HEK293 (cell line): ENCODE results near the gene SPOCK1.

Source experiments
- CTCF ChIA-PET: fragments of 350-600 bp; formaldehyde crosslinking; extraction: SDS; loops from one replicate; lab custom pipeline; 2021; ENCODE audit warnings: antibody characterized with exemption; lab: Yijun Ruan, JAX
- POLR2A ChIA-PET: fragments of 300-600 bp; formaldehyde crosslinking; extraction: SDS; loops from one replicate; lab custom pipeline; 2020; ENCODE audit warnings: antibody characterized with exemption, inconsistent platforms; lab: Yijun Ruan, JAX
- H3K27ac ChIP-seq: fragments of 200-500 bp; sonication (Bioruptor generic); 2 replicates; pipeline ENCODE4 v1.5.1; 2014; ENCODE audit warnings: low read depth, low read length, control low read depth, inconsistent platforms; ENCODE audit errors: extremely low read depth
- H3K36me3 ChIP-seq, 2 experiments: fragments of 200-500 bp in 1 of 2; sonication (Bioruptor generic) in 1 of 2; 1 replicate in 1 of 2; 2 replicates in 1 of 2; pipeline ENCODE4 v1.5.1; 2014 to 2017; ENCODE audit warnings: inconsistent platforms in 2 of 2, low read length in 2 of 2; ENCODE audit not compliant: control insufficient read depth in 2 of 2, insufficient read depth in 1 of 2
- H3K4me1 ChIP-seq: fragments of 200-500 bp; sonication (Bioruptor generic); 2 replicates; pipeline ENCODE4 v1.5.1; 2014; ENCODE audit warnings: mild to moderate bottlenecking, low read length, inconsistent platforms; ENCODE audit not compliant: control insufficient read depth, insufficient read depth
- H3K4me3 ChIP-seq: 2 replicates; pipeline ENCODE4 v1.5.1; 2011; ENCODE audit warnings: low read depth, mild to moderate bottlenecking, control low read depth, low read length, moderate library complexity
- H3K9me3 ChIP-seq: fragments of 200-500 bp; sonication (Bioruptor generic); 2 replicates; pipeline ENCODE4 v1.5.1; 2014; ENCODE audit warnings: low read depth, low read length, inconsistent platforms; ENCODE audit not compliant: control insufficient read depth, insufficient read depth
- BCL11A ChIP-seq: fragments of 450-650 bp; formaldehyde crosslinking; IDR thresholded peaks from 2 replicates; pipeline ENCODE4 v1.5.1; 2016; ENCODE audit warnings: low read depth, missing biosample characterization, missing genetic modification characterization
- KLF10 ChIP-seq: fragments of 450-650 bp; IDR thresholded peaks from 2 replicates; pipeline ENCODE4 v1.5.1; 2018; ENCODE audit warnings: missing biosample characterization, mild to moderate bottlenecking, missing genetic modification characterization
- PATZ1 ChIP-seq: fragments of 450-650 bp; formaldehyde crosslinking; IDR thresholded peaks from 2 replicates; pipeline ENCODE4 v1.5.1; 2016; ENCODE audit warnings: missing biosample characterization, missing genetic modification characterization
- TRIM28 ChIP-seq: IDR thresholded peaks from 2 replicates; pipeline ENCODE4 v1.6.1; 2011; ENCODE audit warnings: low read length, control low read depth, borderline replicate concordance
- ZBTB26 ChIP-seq: fragments of 450-650 bp; formaldehyde crosslinking; optimal IDR thresholded peaks from 2 replicates; pipeline ENCODE3; 2016; ENCODE audit warnings: missing biosample characterization, mild to moderate bottlenecking, missing genetic modification characterization
- ZFP3 ChIP-seq: fragments of 450-650 bp; formaldehyde crosslinking; IDR thresholded peaks from 2 replicates; pipeline ENCODE4 v1.5.1; 2016; ENCODE audit warnings: low read depth, missing biosample characterization, missing genetic modification characterization
- ZNF10 ChIP-seq: fragments of 450-650 bp; formaldehyde crosslinking; IDR thresholded peaks from 2 replicates; pipeline ENCODE4 v1.5.1; 2017; ENCODE audit warnings: missing biosample characterization, missing genetic modification characterization
- ZNF133 ChIP-seq: fragments of 450-650 bp; formaldehyde crosslinking; IDR thresholded peaks from 2 replicates; pipeline ENCODE4 v1.5.1; 2016; ENCODE audit warnings: missing biosample characterization, missing genetic modification characterization
- ZNF16 ChIP-seq: fragments of 450-650 bp; formaldehyde crosslinking; IDR thresholded peaks from 2 replicates; pipeline ENCODE4 v1.5.1; 2016; ENCODE audit warnings: low read depth, missing biosample characterization, missing genetic modification characterization
- ZNF423 ChIP-seq: fragments of 450-650 bp; formaldehyde crosslinking; IDR thresholded peaks from 2 replicates; pipeline ENCODE4 v1.5.1; 2016; ENCODE audit warnings: missing biosample characterization, missing genetic modification characterization
- ZNF544 ChIP-seq: fragments of 450-650 bp; formaldehyde crosslinking; IDR thresholded peaks from 2 replicates; pipeline ENCODE4 v1.5.0; 2017; ENCODE audit warnings: missing biosample characterization, missing genetic modification characterization
- ZNF555 ChIP-seq: fragments of 450-650 bp; formaldehyde crosslinking; conservative IDR thresholded peaks from 2 replicates; pipeline ENCODE4 v1.5.1; 2017; ENCODE audit warnings: missing biosample characterization, mild to moderate bottlenecking, missing genetic modification characterization, inconsistent platforms
- ZNF558 ChIP-seq: fragments of 450-650 bp; formaldehyde crosslinking; IDR thresholded peaks from 2 replicates; pipeline ENCODE4 v1.5.1; 2016; ENCODE audit warnings: missing biosample characterization, missing genetic modification characterization
- ZNF560 ChIP-seq: fragments of 450-650 bp; formaldehyde crosslinking; IDR thresholded peaks from 2 replicates; pipeline ENCODE4 v1.5.1; 2017; ENCODE audit warnings: missing biosample characterization, missing genetic modification characterization, borderline replicate concordance
- ZNF664 ChIP-seq: fragments of 450-650 bp; formaldehyde crosslinking; IDR thresholded peaks from 2 replicates; pipeline ENCODE4 v1.5.1; 2016; ENCODE audit warnings: missing biosample characterization, missing genetic modification characterization
- ZSCAN16 ChIP-seq: fragments of 450-650 bp; formaldehyde crosslinking; IDR thresholded peaks from 2 replicates; pipeline ENCODE4 v1.5.1; 2016; ENCODE audit warnings: missing biosample characterization, missing genetic modification characterization
- TF ChIP-seq, protein P1 (sequence below): fragments of 450-650 bp; formaldehyde crosslinking; IDR thresholded peaks from 2 replicates; pipeline ENCODE4 v1.5.1; 2017; ENCODE audit warnings: missing biosample characterization, missing genetic modification characterization
- TF ChIP-seq, protein P2 (sequence below): fragments of 450-650 bp; formaldehyde crosslinking; conservative IDR thresholded peaks from 2 replicates; pipeline ENCODE4 v1.5.1; 2016; ENCODE audit warnings: low read depth, missing biosample characterization, missing genetic modification characterization
- TF ChIP-seq, protein P3 (sequence below): fragments of 450-650 bp; formaldehyde crosslinking; IDR thresholded peaks from 2 replicates; pipeline ENCODE4 v1.5.1; 2016; ENCODE audit warnings: missing biosample characterization, missing genetic modification characterization

The SPOCK1 gene

GRCh38 chr5:137392261-137392660 is 106.9 kb downstream of the SPOCK1 start:
- Histone ChIP-seq H3K4me3 (no peak overlapping the region), H3K4me1 (no peaks in the 10 kb centered on the region), H3K9me3 (no peaks in the 10 kb centered on the region), H3K36me3 (no peaks in the 10 kb centered on the region), H3K27ac (no peak overlapping the region)
- ChIA-PET POLR2A (no interaction called here), CTCF (interaction anchor here (0.6 to 1.8 kb wide), 3 partner anchors 9 to 151 kb away, joined by 3 to 4 read pairs (median 4); no protein-coding TSS in a partner anchor)
- TF ChIP-seq, protein P1, sequence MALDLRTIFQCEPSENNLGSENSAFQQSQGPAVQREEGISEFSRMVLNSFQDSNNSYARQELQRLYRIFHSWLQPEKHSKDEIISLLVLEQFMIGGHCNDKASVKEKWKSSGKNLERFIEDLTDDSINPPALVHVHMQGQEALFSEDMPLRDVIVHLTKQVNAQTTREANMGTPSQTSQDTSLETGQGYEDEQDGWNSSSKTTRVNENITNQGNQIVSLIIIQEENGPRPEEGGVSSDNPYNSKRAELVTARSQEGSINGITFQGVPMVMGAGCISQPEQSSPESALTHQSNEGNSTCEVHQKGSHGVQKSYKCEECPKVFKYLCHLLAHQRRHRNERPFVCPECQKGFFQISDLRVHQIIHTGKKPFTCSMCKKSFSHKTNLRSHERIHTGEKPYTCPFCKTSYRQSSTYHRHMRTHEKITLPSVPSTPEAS: no peak
- no peak for TF ChIP-seq ZNF544 (tag by site-specific recombination)
- no peak for TF ChIP-seq ZNF133 (tag by site-specific recombination)
- no peak for TF ChIP-seq KLF10 (tag by site-specific recombination)
- no peak for TF ChIP-seq BCL11A (tag by site-specific recombination)
- no peak for TF ChIP-seq ZNF423
- TF ChIP-seq ZNF10 (tag by site-specific recombination): no peak
- TF ChIP-seq ZBTB26 (tag by site-specific recombination): no peak
- TF ChIP-seq ZFP3: no peak
- no peak for TF ChIP-seq ZNF560
- TF ChIP-seq, protein P2, sequence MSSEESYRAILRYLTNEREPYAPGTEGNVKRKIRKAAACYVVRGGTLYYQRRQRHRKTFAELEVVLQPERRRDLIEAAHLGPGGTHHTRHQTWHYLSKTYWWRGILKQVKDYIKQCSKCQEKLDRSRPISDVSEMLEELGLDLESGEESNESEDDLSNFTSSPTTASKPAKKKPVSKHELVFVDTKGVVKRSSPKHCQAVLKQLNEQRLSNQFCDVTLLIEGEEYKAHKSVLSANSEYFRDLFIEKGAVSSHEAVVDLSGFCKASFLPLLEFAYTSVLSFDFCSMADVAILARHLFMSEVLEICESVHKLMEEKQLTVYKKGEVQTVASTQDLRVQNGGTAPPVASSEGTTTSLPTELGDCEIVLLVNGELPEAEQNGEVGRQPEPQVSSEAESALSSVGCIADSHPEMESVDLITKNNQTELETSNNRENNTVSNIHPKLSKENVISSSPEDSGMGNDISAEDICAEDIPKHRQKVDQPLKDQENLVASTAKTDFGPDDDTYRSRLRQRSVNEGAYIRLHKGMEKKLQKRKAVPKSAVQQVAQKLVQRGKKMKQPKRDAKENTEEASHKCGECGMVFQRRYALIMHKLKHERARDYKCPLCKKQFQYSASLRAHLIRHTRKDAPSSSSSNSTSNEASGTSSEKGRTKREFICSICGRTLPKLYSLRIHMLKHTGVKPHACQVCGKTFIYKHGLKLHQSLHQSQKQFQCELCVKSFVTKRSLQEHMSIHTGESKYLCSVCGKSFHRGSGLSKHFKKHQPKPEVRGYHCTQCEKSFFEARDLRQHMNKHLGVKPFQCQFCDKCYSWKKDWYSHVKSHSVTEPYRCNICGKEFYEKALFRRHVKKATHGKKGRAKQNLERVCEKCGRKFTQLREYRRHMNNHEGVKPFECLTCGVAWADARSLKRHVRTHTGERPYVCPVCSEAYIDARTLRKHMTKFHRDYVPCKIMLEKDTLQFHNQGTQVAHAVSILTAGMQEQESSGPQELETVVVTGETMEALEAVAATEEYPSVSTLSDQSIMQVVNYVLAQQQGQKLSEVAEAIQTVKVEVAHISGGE (tag by site-specific recombination): no peak
- TF ChIP-seq ZSCAN16 (tag by site-specific recombination): no peak
- TF ChIP-seq ZNF16: no peak
- TF ChIP-seq ZNF664 (tag by site-specific recombination): no peak
- TF ChIP-seq TRIM28: no peak
- TF ChIP-seq PATZ1 (tag by site-specific recombination): no peak
- no peak for TF ChIP-seq ZNF558
- TF ChIP-seq, protein P3, sequence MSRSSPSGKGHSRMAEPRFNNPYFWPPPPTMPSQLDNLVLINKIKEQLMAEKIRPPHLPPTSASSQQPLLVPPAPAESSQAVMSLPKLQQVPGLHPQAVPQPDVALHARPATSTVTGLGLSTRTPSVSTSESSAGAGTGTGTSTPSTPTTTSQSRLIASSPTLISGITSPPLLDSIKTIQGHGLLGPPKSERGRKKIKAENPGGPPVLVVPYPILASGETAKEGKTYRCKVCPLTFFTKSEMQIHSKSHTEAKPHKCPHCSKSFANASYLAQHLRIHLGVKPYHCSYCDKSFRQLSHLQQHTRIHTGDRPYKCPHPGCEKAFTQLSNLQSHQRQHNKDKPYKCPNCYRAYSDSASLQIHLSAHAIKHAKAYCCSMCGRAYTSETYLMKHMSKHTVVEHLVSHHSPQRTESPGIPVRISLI (tag by site-specific recombination): no peak
- TF ChIP-seq ZNF555: no peak
